GM06990 (cell line): ENCODE measurements around the gene ZNF585A.
"Not testable (repeated sequence)": the region's sequence is repeated elsewhere in the genome, so short reads cannot be mapped to it uniquely, and the experiment has no call there.

ENCODE experiments used
- DNase-seq: peaks from one replicate; pipeline ENCODE4 v3.0.0-alpha.2; 2011; ENCODE audit not compliant: insufficient read length; ENCODE audit errors: extremely low read depth
- H3K27me3 ChIP-seq: replicated peaks from 2 replicates; pipeline ENCODE4 v1.6.0; 2011; ENCODE audit warnings: low read length; ENCODE audit not compliant: control insufficient read depth, insufficient read depth
- H3K36me3 ChIP-seq: 2 replicates; pipeline ENCODE4 v1.5.1; 2011; ENCODE audit warnings: low read length; ENCODE audit not compliant: control insufficient read depth, insufficient read depth
- H3K4me3 ChIP-seq: replicated peaks from 2 replicates; pipeline ENCODE4 v1.5.1; 2011; ENCODE audit warnings: low read depth, mild to moderate bottlenecking, control low read depth, low read length
- CTCF ChIP-seq: IDR thresholded peaks from 2 replicates; pipeline ENCODE4 v1.5.1; 2011; ENCODE audit warnings: low read length, control low read depth, mild to moderate bottlenecking, inconsistent platforms; ENCODE audit not compliant: insufficient read depth, poor library complexity, severe bottlenecking

Gene ZNF585A

GRCh38 chr19:37111753-37112152 lies 60.7 kb downstream of the ZNF585A start:
- TF ChIP-seq CTCF = peak; percentile 10
- H3K27me3 ChIP-seq, H3K36me3 ChIP-seq, H3K4me3 ChIP-seq, DNase-seq: not testable (repeated sequence)

- not testable (repeated sequence) for H3K36me3 ChIP-seq, H3K4me3 ChIP-seq, DNase-seq, H3K27me3 ChIP-seq
Measured at GRCh38 chr19:37104135-37104534, 68.4 kb downstream of the ZNF585A start.

- Histone ChIP-seq H3K36me3 (peaks cover 5% of the 10 kb centered on the region), H3K27me3 (no peaks in the 10 kb centered on the region), H3K4me3 (no peak overlapping the region)
- no peak for DNase-seq
- no peak for TF ChIP-seq CTCF
Measured at GRCh38 chr19:37098570-37098969, 73.9 kb downstream of the ZNF585A start.

GRCh38 chr19:37095859-37096258 lies 76.6 kb downstream of the ZNF585A start:
- H3K4me3 ChIP-seq = no peak overlapping the region
- no peak for DNase-seq
- H3K27me3 ChIP-seq = no peaks in the 10 kb centered on the region
- H3K36me3 ChIP-seq = peaks cover 2% of the 10 kb centered on the region
- TF ChIP-seq CTCF = no peak
